Duodenal mucosa (tissue), 2 donors: Measurements from ENCODE around the gene TCF20.

Source experiments
- H3K27ac ChIP-seq: one replicate; pipeline ENCODE4 v1.7.0; 2013; ENCODE audit warnings: low read depth, low read length
- H3K27me3 ChIP-seq, 2 donors: one replicate each; pipeline ENCODE4 v1.7.0; 2013; ENCODE audit warnings: low read length in 2 of 2, control low read depth in 1 of 2; ENCODE audit not compliant: insufficient read depth in 2 of 2, control insufficient read depth in 1 of 2
- H3K36me3 ChIP-seq, 2 donors: one replicate each; pipeline ENCODE4 v1.7.0; 2013; ENCODE audit warnings: low read length in 2 of 2, control low read depth in 1 of 2; ENCODE audit not compliant: insufficient read depth in 2 of 2, control insufficient read depth in 1 of 2
- H3K4me1 ChIP-seq, 2 donors: one replicate each; pipeline ENCODE4 v1.7.0; 2013; ENCODE audit warnings: low read length in 2 of 2, control low read depth in 1 of 2; ENCODE audit not compliant: insufficient read depth in 2 of 2, control insufficient read depth in 1 of 2
- H3K4me3 ChIP-seq, 2 donors: one replicate each; pipeline ENCODE4 v1.7.0; 2013; ENCODE audit warnings: low read length in 2 of 2, low read depth in 1 of 2
- H3K9ac ChIP-seq, 2 donors: one replicate each; pipeline ENCODE4 v1.7.0; 2013; ENCODE audit warnings: low read length in 2 of 2, low read depth in 1 of 2
- H3K9me3 ChIP-seq, 2 donors: one replicate each; pipeline ENCODE4 v1.7.0; 2013; ENCODE audit warnings: low read length in 2 of 2, control low read depth in 1 of 2; ENCODE audit not compliant: control insufficient read depth in 1 of 2

Gene TCF20

GRCh38 chr22:42300259-42301076 lies 30.0 kb upstream of the TCF20 start:
- peak overlapping the region in 1 of 2 donors; percentile 34 for H3K9ac ChIP-seq
- H3K36me3 ChIP-seq = no peaks in the 10 kb centered on the region
- H3K4me1 ChIP-seq = peaks cover 32 to 51% of the 10 kb centered on the region in 2 donors
- no peak overlapping the region for H3K27ac ChIP-seq
- peak overlapping the region; percentile 40 to 61 for H3K4me3 ChIP-seq
- no peaks in the 10 kb centered on the region for H3K27me3 ChIP-seq
- H3K9me3 ChIP-seq = no peaks in the 10 kb centered on the region

GRCh38 chr22:42299586-42300258 lies 29.3 kb upstream of the TCF20 start:
- Histone ChIP-seq H3K27ac (no peak overlapping the region), H3K36me3 (no peaks in the 10 kb centered on the region), H3K4me1 (peaks cover 32 to 51% of the 10 kb centered on the region in 2 donors), H3K27me3 (no peaks in the 10 kb centered on the region), H3K9ac (peak overlapping the region in 1 of 2 donors; percentile 34), H3K4me3 (peak overlapping the region; percentile 40 to 61), H3K9me3 (no peaks in the 10 kb centered on the region)

GRCh38 chr22:42298746-42299145 lies 28.3 kb upstream of the TCF20 start:
- no peak overlapping the region for H3K4me3 ChIP-seq
- H3K9me3 ChIP-seq = no peaks in the 10 kb centered on the region
- no peaks in the 10 kb centered on the region for H3K27me3 ChIP-seq
- H3K36me3 ChIP-seq = no peaks in the 10 kb centered on the region
- no peak overlapping the region for H3K27ac ChIP-seq
- peaks cover 30 to 45% of the 10 kb centered on the region in 2 donors for H3K4me1 ChIP-seq
- H3K9ac ChIP-seq = no peak overlapping the region

GRCh38 chr22:42297778-42298177 lies 27.3 kb upstream of the TCF20 start:
- Histone ChIP-seq H3K9me3 (no peaks in the 10 kb centered on the region), H3K4me3 (no peak overlapping the region), H3K9ac (no peak overlapping the region), H3K36me3 (no peaks in the 10 kb centered on the region), H3K27me3 (no peaks in the 10 kb centered on the region), H3K4me1 (peaks cover 31 to 45% of the 10 kb centered on the region in 2 donors), H3K27ac (no peak overlapping the region)

- H3K4me3 ChIP-seq = no peak overlapping the region
- H3K27ac ChIP-seq = no peak overlapping the region
- no peak overlapping the region for H3K9ac ChIP-seq
- H3K4me1 ChIP-seq = peaks cover 38 to 52% of the 10 kb centered on the region in 2 donors
- H3K27me3 ChIP-seq = no peaks in the 10 kb centered on the region
- H3K9me3 ChIP-seq = no peaks in the 10 kb centered on the region
- H3K36me3 ChIP-seq = no peaks in the 10 kb centered on the region
Measured at GRCh38 chr22:42296883-42297282, 26.4 kb upstream of the TCF20 start.

GRCh38 chr22:42296381-42296853 lies 26.0 kb upstream of the TCF20 start:
- H3K36me3 ChIP-seq = no peaks in the 10 kb centered on the region
- H3K9me3 ChIP-seq = no peaks in the 10 kb centered on the region
- no peak overlapping the region for H3K9ac ChIP-seq
- H3K4me3 ChIP-seq = no peak overlapping the region
- H3K27ac ChIP-seq = no peak overlapping the region
- H3K27me3 ChIP-seq = no peaks in the 10 kb centered on the region
- peaks cover 41 to 52% of the 10 kb centered on the region in 2 donors for H3K4me1 ChIP-seq

GRCh38 chr22:42294034-42294985 lies 23.9 kb upstream of the TCF20 start:
- H3K27ac ChIP-seq = no peak overlapping the region
- H3K4me1 ChIP-seq = peaks cover 28 to 41% of the 10 kb centered on the region in 2 donors
- H3K9me3 ChIP-seq = no peaks in the 10 kb centered on the region
- no peak overlapping the region for H3K4me3 ChIP-seq
- H3K27me3 ChIP-seq = no peaks in the 10 kb centered on the region
- H3K36me3 ChIP-seq = no peaks in the 10 kb centered on the region
- H3K9ac ChIP-seq = no peak overlapping the region

- Histone ChIP-seq H3K4me1 (peaks cover 28 to 41% of the 10 kb centered on the region in 2 donors), H3K4me3 (no peak overlapping the region), H3K36me3 (no peaks in the 10 kb centered on the region), H3K27me3 (no peaks in the 10 kb centered on the region), H3K9me3 (no peaks in the 10 kb centered on the region), H3K9ac (no peak overlapping the region), H3K27ac (no peak overlapping the region)
Measured at GRCh38 chr22:42292732-42293520, 22.5 kb upstream of the TCF20 start.

- H3K4me1 ChIP-seq = peaks cover 23 to 35% of the 10 kb centered on the region in 2 donors
- H3K9me3 ChIP-seq = no peaks in the 10 kb centered on the region
- no peaks in the 10 kb centered on the region for H3K36me3 ChIP-seq
- H3K27ac ChIP-seq = no peak overlapping the region
- H3K4me3 ChIP-seq = no peak overlapping the region
- H3K27me3 ChIP-seq = no peaks in the 10 kb centered on the region
- no peak overlapping the region for H3K9ac ChIP-seq
Measured at GRCh38 chr22:42291287-42291686, 20.8 kb upstream of the TCF20 start.
